Measurements from ENCODE around the gene KLHL29.

DNA sequence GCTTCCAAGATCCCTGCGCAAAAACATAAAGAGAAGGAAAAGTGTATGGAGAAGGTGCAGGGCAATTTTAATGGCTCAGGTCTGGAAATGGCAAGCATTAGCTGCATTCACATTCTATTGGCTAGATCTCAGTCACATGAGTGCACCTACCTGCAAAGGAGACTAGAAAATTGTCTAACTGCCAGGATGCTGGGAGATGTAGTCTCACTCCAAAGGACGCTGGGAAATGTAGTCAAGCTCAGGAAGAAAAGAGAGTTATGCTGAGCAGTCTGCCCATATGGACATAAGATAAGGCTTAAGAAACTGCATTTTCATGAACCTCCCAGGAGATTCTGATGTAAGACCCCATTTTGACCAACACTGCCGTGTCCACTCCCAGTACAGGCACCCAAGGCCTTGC lies 9.5 kb upstream of the KLHL29 start:
- no peak for TF ChIP-seq EZH2phosphoT487 (IDR thresholded peaks at IDR 0.05; ENCODE audit: borderline replicate concordance, low read length)
- TF ChIP-seq CTCF (IDR thresholded peaks at IDR 0.05; ENCODE audit: low read depth, low read length, poor library complexity, severe bottlenecking): no peak
